ENCODE results near the gene TMPRSS6. TPM values are rescaled to one million over a fixed set of nuclear protein-coding genes. Genes with fewer than 3 reads are reported as not detected.
"Not testable (repeated sequence)": the region's sequence is repeated elsewhere in the genome, so short reads cannot be mapped to it uniquely, and the experiment has no call there.

Gene TMPRSS6
- total and polyA plus RNA-seq, 2 donors from 2014 or later = 1.4 TPM; not detected in 1

DNA sequence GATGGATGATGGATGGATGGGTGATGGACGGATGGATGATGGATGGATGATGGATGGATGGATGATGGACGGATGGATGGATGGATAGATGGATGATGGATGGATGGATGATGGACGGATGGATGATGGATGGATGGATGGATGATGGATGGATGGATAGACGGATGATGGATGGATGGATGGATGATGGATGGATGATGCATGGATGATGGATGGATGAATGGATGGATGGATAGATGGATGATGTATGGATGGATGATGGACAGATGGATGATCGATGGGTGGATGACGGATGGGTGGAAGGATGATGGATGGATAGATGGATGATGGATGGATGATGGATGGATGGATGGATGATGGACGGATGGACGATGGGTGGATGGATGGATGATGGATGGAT lies 36.8 kb downstream of the TMPRSS6 start:
- H3K4me1 ChIP-seq (ENCODE audit: control insufficient read depth in 2 of 3, insufficient read depth in 2 of 3, low read depth in 1 of 3, low read length in 3 of 3) = no peaks in the 10 kb centered on the region
- no peak overlapping the region for H3K27ac ChIP-seq (ENCODE audit: low read depth in 2 of 2, low read length in 2 of 2)
- DNase-seq (no peak), FAIRE-seq (no peak)
- TF ChIP-seq, protein P1, sequence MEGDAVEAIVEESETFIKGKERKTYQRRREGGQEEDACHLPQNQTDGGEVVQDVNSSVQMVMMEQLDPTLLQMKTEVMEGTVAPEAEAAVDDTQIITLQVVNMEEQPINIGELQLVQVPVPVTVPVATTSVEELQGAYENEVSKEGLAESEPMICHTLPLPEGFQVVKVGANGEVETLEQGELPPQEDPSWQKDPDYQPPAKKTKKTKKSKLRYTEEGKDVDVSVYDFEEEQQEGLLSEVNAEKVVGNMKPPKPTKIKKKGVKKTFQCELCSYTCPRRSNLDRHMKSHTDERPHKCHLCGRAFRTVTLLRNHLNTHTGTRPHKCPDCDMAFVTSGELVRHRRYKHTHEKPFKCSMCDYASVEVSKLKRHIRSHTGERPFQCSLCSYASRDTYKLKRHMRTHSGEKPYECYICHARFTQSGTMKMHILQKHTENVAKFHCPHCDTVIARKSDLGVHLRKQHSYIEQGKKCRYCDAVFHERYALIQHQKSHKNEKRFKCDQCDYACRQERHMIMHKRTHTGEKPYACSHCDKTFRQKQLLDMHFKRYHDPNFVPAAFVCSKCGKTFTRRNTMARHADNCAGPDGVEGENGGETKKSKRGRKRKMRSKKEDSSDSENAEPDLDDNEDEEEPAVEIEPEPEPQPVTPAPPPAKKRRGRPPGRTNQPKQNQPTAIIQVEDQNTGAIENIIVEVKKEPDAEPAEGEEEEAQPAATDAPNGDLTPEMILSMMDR (IDR thresholded peaks at IDR 0.05; ENCODE audit: borderline replicate concordance, extremely low read depth, insufficient read depth) = no peak
- no peaks in the 10 kb centered on the region for H3K36me3 ChIP-seq (ENCODE audit: control insufficient read depth in 2 of 3, insufficient read depth in 3 of 3, low read length in 3 of 3)
- intact Hi-C loops (cut with DNase I) = no loop called here
- H3K4me3 ChIP-seq (ENCODE audit: low read length in 3 of 3) = peak overlapping the region in 1 of 3 donors; percentile 18
- H3K9me3 ChIP-seq (ENCODE audit: control insufficient read depth in 2 of 3, insufficient read depth in 1 of 3, low read length in 3 of 3) = peaks cover 0 to 6% (median 0%) of the 10 kb centered on the region in 3 donors
- H3K27me3 ChIP-seq (ENCODE audit: control insufficient read depth, insufficient read depth, low read length) = peaks cover 10% of the 10 kb centered on the region
- no peak overlapping the region for H3K9ac ChIP-seq (ENCODE audit: low read length in 3 of 3)

GRCh38 chr22:37071850-37072592 lies 37.5 kb downstream of the TMPRSS6 start:
- DNase-seq; H3K36me3 ChIP-seq (ENCODE audit: control insufficient read depth in 2 of 3, insufficient read depth in 3 of 3, low read length in 3 of 3); intact Hi-C loops (cut with DNase I); H3K9ac ChIP-seq (ENCODE audit: low read length in 3 of 3); H3K4me1 ChIP-seq (ENCODE audit: control insufficient read depth in 2 of 3, insufficient read depth in 2 of 3, low read depth in 1 of 3, low read length in 3 of 3); H3K9me3 ChIP-seq (ENCODE audit: control insufficient read depth in 2 of 3, insufficient read depth in 1 of 3, low read length in 3 of 3); H3K27me3 ChIP-seq (ENCODE audit: control insufficient read depth, insufficient read depth, low read length); FAIRE-seq; H3K4me3 ChIP-seq (ENCODE audit: low read length in 3 of 3); H3K27ac ChIP-seq (ENCODE audit: low read depth in 2 of 2, low read length in 2 of 2): not testable (repeated sequence)

- peaks cover 0 to 6% (median 0%) of the 10 kb centered on the region in 3 donors for H3K9me3 ChIP-seq (ENCODE audit: control insufficient read depth in 2 of 3, insufficient read depth in 1 of 3, low read length in 3 of 3)
- intact Hi-C loops (cut with DNase I) = no loop called here
- DNase-seq = no peak
- H3K9ac ChIP-seq (ENCODE audit: low read length in 3 of 3) = no peak overlapping the region
- H3K4me3 ChIP-seq (ENCODE audit: low read length in 3 of 3) = no peak overlapping the region
- TF ChIP-seq, protein P1 (IDR thresholded peaks at IDR 0.05; ENCODE audit: borderline replicate concordance, extremely low read depth, insufficient read depth) = no peak
- H3K27ac ChIP-seq (ENCODE audit: low read depth in 2 of 2, low read length in 2 of 2) = no peak overlapping the region
- FAIRE-seq = no peak
- no peaks in the 10 kb centered on the region for H3K4me1 ChIP-seq (ENCODE audit: control insufficient read depth in 2 of 3, insufficient read depth in 2 of 3, low read depth in 1 of 3, low read length in 3 of 3)
- H3K27me3 ChIP-seq (ENCODE audit: control insufficient read depth, insufficient read depth, low read length) = peaks cover 10% of the 10 kb centered on the region
- no peaks in the 10 kb centered on the region for H3K36me3 ChIP-seq (ENCODE audit: control insufficient read depth in 2 of 3, insufficient read depth in 3 of 3, low read length in 3 of 3)
These were observed 38.8 kb downstream of the TMPRSS6 start for GRCh38 chr22:37070744-37071143.

- H3K27me3 ChIP-seq (ENCODE audit: control insufficient read depth, insufficient read depth, low read length) = peaks cover 10% of the 10 kb centered on the region
- H3K27ac ChIP-seq (ENCODE audit: low read depth in 2 of 2, low read length in 2 of 2) = no peak overlapping the region
- no peak overlapping the region for H3K9ac ChIP-seq (ENCODE audit: low read length in 3 of 3)
- H3K9me3 ChIP-seq (ENCODE audit: control insufficient read depth in 2 of 3, insufficient read depth in 1 of 3, low read length in 3 of 3) = peaks cover 0 to 6% (median 0%) of the 10 kb centered on the region in 3 donors
- FAIRE-seq = no peak
- H3K4me1 ChIP-seq (ENCODE audit: control insufficient read depth in 2 of 3, insufficient read depth in 2 of 3, low read depth in 1 of 3, low read length in 3 of 3) = no peaks in the 10 kb centered on the region
- no peak overlapping the region for H3K4me3 ChIP-seq (ENCODE audit: low read length in 3 of 3)
- DNase-seq = peak in 1 of 5 donors; percentile 60
- intact Hi-C loops (cut with DNase I) = no loop called here
- TF ChIP-seq, protein P1 (IDR thresholded peaks at IDR 0.05; ENCODE audit: borderline replicate concordance, extremely low read depth, insufficient read depth) = no peak
- no peaks in the 10 kb centered on the region for H3K36me3 ChIP-seq (ENCODE audit: control insufficient read depth in 2 of 3, insufficient read depth in 3 of 3, low read length in 3 of 3)
These were observed 39.2 kb downstream of the TMPRSS6 start for GRCh38 chr22:37070334-37070733.

Data from kidney (tissue), 14 donors.